SU-DHL-6 (cell line): ENCODE data around the gene TBC1D22A.

Experiments used
- H2AFZ ChIP-seq: fragments of 200-600 bp; sonication (generic); 2 replicates; pipeline ENCODE4 v1.6.1; 2014; ENCODE audit warnings: low read depth, mild to moderate bottlenecking, moderate library complexity, mixed read lengths, antibody characterized with exemption, low read length; ENCODE audit not compliant: severe bottlenecking
- H3F3A ChIP-seq: fragments of 200-600 bp; shearing (Covaris generic); 2 replicates; pipeline ENCODE4 v1.6.0; 2016; ENCODE audit warnings: antibody characterized with exemption, mild to moderate bottlenecking; ENCODE audit not compliant: insufficient read depth
- H3K27ac ChIP-seq: fragments of 200-600 bp; sonication (generic); 2 replicates; pipeline ENCODE4 v1.5.1; 2016; ENCODE audit warnings: low read depth, mild to moderate bottlenecking, low read length, moderate library complexity, mixed read lengths
- H3K27me3 ChIP-seq: fragments of 200-600 bp; sonication (generic), shearing (Covaris generic); 2 replicates; pipeline ENCODE4 v1.6.0; 2014; ENCODE audit warnings: mild to moderate bottlenecking, low read length
- H3K36me3 ChIP-seq: fragments of 200-600 bp; sonication (generic); 2 replicates; pipeline ENCODE4 v1.6.1; 2014; ENCODE audit warnings: mild to moderate bottlenecking, low read length, mixed read lengths
- H3K4me2 ChIP-seq: fragments of 300-600, 200-600 bp; shearing (Covaris generic), sonication (generic); 2 replicates; pipeline ENCODE4 v1.6.0; 2014; ENCODE audit warnings: low read length, low read depth, mild to moderate bottlenecking; ENCODE audit not compliant: poor library complexity, severe bottlenecking
- H3K4me3 ChIP-seq: fragments of 200-600 bp; sonication (generic); 2 replicates; pipeline ENCODE4 v1.5.1; 2014; ENCODE audit warnings: antibody characterized with exemption, low read length, mild to moderate bottlenecking, mixed read lengths; ENCODE audit not compliant: insufficient read depth, poor library complexity, severe bottlenecking
- H3K79me2 ChIP-seq: fragments of 200-600 bp; sonication (generic); 2 replicates; pipeline ENCODE4 v1.6.1; 2014; ENCODE audit warnings: mild to moderate bottlenecking, low read length, moderate library complexity; ENCODE audit not compliant: insufficient read depth
- H3K9ac ChIP-seq: fragments of 200-600 bp; sonication (generic); 2 replicates; pipeline ENCODE4 v1.7.0; 2014; ENCODE audit warnings: mild to moderate bottlenecking, low read length
- H3K9me2 ChIP-seq: fragments of 200-600 bp; sonication (generic); replicated peaks from 2 replicates; pipeline ENCODE4 v1.6.1; 2014; ENCODE audit warnings: low read length; ENCODE audit not compliant: insufficient read depth
- H3K9me3 ChIP-seq: fragments of 200-600 bp; sonication (generic); 2 replicates; pipeline ENCODE4 v1.6.1; 2014; ENCODE audit warnings: low read length, mixed read lengths; ENCODE audit not compliant: insufficient read depth
- H4K20me1 ChIP-seq: fragments of 200-600 bp; sonication (generic); 2 replicates; pipeline ENCODE4 v1.6.1; 2014; ENCODE audit warnings: low read depth, mild to moderate bottlenecking, antibody characterized with exemption, low read length, moderate library complexity, mixed read lengths
- EZH2phosphoT487 ChIP-seq: fragments of 200-600 bp; sonication (generic), shearing (Covaris generic); conservative IDR thresholded peaks from 2 replicates; pipeline ENCODE4 v1.6.1; 2018; ENCODE audit warnings: mild to moderate bottlenecking, antibody characterized with exemption, low read length, moderate library complexity, mixed read lengths
- TF ChIP-seq, protein P1 (sequence below): fragments of 200-600 bp; sonication (generic); IDR thresholded peaks from one replicate; pipeline ENCODE4 v1.5.1; 2017; ENCODE audit warnings: antibody characterized with exemption, mild to moderate bottlenecking, low read length, moderate library complexity; ENCODE audit not compliant: insufficient read depth, poor library complexity, severe bottlenecking

The TBC1D22A gene

GRCh38 chr22:46855681-46856080 lies 93.2 kb downstream of the TBC1D22A start:
- Histone ChIP-seq H3K9ac (no peak overlapping the region), H3K79me2 (peaks cover 66% of the 10 kb centered on the region), H3K4me3 (no peak overlapping the region), H3K27ac (no peak overlapping the region), H3K9me3 (no peaks in the 10 kb centered on the region), H3K9me2 (no peaks in the 10 kb centered on the region), H2AFZ (no peak overlapping the region), H3K27me3 (no peaks in the 10 kb centered on the region), H4K20me1 (peaks cover 12% of the 10 kb centered on the region; the same call in 1 of the 2 replicates), H3F3A (no peaks in the 10 kb centered on the region), H3K4me2 (no peak overlapping the region), H3K36me3 (no peaks in the 10 kb centered on the region)
- TF ChIP-seq, protein P1, sequence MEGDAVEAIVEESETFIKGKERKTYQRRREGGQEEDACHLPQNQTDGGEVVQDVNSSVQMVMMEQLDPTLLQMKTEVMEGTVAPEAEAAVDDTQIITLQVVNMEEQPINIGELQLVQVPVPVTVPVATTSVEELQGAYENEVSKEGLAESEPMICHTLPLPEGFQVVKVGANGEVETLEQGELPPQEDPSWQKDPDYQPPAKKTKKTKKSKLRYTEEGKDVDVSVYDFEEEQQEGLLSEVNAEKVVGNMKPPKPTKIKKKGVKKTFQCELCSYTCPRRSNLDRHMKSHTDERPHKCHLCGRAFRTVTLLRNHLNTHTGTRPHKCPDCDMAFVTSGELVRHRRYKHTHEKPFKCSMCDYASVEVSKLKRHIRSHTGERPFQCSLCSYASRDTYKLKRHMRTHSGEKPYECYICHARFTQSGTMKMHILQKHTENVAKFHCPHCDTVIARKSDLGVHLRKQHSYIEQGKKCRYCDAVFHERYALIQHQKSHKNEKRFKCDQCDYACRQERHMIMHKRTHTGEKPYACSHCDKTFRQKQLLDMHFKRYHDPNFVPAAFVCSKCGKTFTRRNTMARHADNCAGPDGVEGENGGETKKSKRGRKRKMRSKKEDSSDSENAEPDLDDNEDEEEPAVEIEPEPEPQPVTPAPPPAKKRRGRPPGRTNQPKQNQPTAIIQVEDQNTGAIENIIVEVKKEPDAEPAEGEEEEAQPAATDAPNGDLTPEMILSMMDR, result no peak
- TF ChIP-seq EZH2phosphoT487, result no peak

DNA sequence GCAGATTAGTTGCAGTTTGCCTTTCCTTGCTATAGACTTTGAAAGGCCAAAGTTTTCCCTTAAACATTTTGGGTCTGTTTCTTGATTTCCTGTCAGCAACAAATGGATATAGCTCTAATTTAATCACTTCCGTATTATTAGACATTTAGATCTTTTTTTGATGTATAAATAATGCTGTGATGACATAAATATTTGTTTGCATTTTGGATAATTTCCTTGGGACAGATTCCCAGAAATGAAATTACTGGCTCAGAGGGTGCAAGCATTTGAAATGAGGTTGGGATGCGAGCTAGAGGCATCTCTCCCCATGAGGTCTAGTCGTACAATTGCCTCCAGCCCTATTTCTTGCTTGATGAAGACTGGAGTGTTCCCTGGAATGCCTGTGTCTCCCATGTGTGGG lies 94.2 kb downstream of the TBC1D22A start:
- Histone ChIP-seq H3K27me3 (no peaks in the 10 kb centered on the region), H3K4me2 (no peak overlapping the region), H3K79me2 (peaks cover 67% of the 10 kb centered on the region), H3K27ac (no peak overlapping the region), H3K9me3 (no peaks in the 10 kb centered on the region), H2AFZ (no peak overlapping the region), H3F3A (no peaks in the 10 kb centered on the region), H3K36me3 (no peaks in the 10 kb centered on the region), H3K9me2 (no peaks in the 10 kb centered on the region), H3K9ac (no peak overlapping the region), H3K4me3 (no peak overlapping the region), H4K20me1 (peaks cover 12% of the 10 kb centered on the region)
- TF ChIP-seq, protein P1, result no peak
- no peak for TF ChIP-seq EZH2phosphoT487

DNA sequence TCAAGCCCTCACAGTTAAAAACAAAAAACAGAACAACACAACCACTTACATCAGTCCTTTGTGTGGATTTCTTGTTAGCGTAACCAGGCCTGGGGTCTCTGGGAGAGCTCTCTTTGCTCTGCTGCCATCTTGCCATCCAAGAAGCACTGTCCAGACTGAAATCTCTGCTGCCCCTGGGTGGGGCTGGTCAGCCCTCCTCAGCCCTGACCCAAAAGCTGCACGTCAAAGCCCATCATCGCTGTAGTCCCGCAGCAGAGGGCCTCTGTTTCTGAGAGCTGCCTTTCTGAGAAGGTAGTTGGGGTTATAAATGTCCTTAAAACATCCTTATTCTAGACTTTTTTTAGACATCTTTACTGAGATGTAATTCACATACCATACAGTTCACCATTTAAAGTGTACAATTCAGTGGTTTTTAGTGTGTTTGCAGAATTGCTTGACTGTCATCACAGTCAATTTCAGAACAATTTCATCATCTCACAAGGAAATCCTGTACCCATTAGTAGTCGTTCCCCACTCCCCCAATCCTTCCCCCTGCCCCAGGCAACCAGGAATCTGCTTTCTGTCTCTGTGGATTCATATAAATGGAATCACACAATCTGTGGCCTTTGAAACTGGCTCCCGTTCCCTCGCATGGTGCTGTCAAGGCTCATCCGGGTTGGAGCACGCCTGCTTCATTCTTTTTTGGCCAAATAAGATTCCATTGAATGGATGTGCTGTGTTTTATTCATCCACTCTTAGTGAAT lies 94.9 kb downstream of the TBC1D22A start:
- Histone ChIP-seq H3K27me3 (no peaks in the 10 kb centered on the region), H3K9ac (no peak overlapping the region), H3K4me2 (no peak overlapping the region), H3K79me2 (peaks cover 68% of the 10 kb centered on the region), H3K9me2 (no peaks in the 10 kb centered on the region), H3K9me3 (no peaks in the 10 kb centered on the region), H3F3A (no peaks in the 10 kb centered on the region), H3K36me3 (no peaks in the 10 kb centered on the region), H4K20me1 (peaks cover 12% of the 10 kb centered on the region), H3K4me3 (no peak overlapping the region), H2AFZ (no peak overlapping the region), H3K27ac (no peak overlapping the region)
- TF ChIP-seq, protein P1, result no peak
- TF ChIP-seq EZH2phosphoT487, result no peak
